Fibroblast of lung (primary cell): ENCODE results near the gene AP1S3. TPM values are rescaled to one million over a fixed set of nuclear protein-coding genes. Genes with fewer than 3 reads are reported as not detected.

Source experiments
- DNase-seq, 2 donors: peaks; one replicate each; pipeline versions ENCODE4 v3.0.0 to v3.0.0-alpha.2; 2010; ENCODE audit warnings: low read depth in 2 of 2
- H2AFZ ChIP-seq: 2 replicates; pipeline ENCODE4 v1.5.1; 2012; ENCODE audit warnings: low read length, control low read depth, inconsistent platforms
- H3K27ac ChIP-seq: 2 replicates; pipeline ENCODE4 v1.5.1; 2011; ENCODE audit warnings: low read length, control low read depth; ENCODE audit not compliant: insufficient read depth
- H3K27me3 ChIP-seq: 2 replicates; pipeline ENCODE4 v1.5.1; 2011; ENCODE audit warnings: mild to moderate bottlenecking, low read length; ENCODE audit not compliant: control insufficient read depth, insufficient read depth
- H3K36me3 ChIP-seq: 2 replicates; pipeline ENCODE4 v1.5.1; 2011; ENCODE audit warnings: low read length; ENCODE audit not compliant: control insufficient read depth, insufficient read depth
- H3K4me1 ChIP-seq: 2 replicates; pipeline ENCODE4 v1.5.1; 2011; ENCODE audit warnings: low read length; ENCODE audit not compliant: control insufficient read depth, insufficient read depth; ENCODE audit errors: extremely low read depth
- H3K4me2 ChIP-seq: 2 replicates; pipeline ENCODE4 v1.5.1; 2011; ENCODE audit warnings: low read length, control low read depth; ENCODE audit not compliant: insufficient read depth; ENCODE audit errors: extremely low read depth
- H3K4me3 ChIP-seq, 4 experiments: fragments of 200-600 bp in 1 of 4; sonication (generic) in 1 of 4; replicated peaks in 1 of 4; 2 replicates each; pipeline ENCODE4 v1.5.1; 2011 to 2016; ENCODE audit warnings: low read length in 4 of 4, low read depth in 3 of 4, mild to moderate bottlenecking in 3 of 4, control low read depth in 2 of 4, inconsistent platforms in 1 of 4, mixed read lengths in 1 of 4; ENCODE audit not compliant: insufficient read depth in 1 of 4; ENCODE audit errors: control extremely low read depth in 1 of 4
- H3K79me2 ChIP-seq: 2 replicates; pipeline ENCODE4 v1.5.1; 2012; ENCODE audit warnings: mild to moderate bottlenecking, low read length, inconsistent platforms; ENCODE audit not compliant: control insufficient read depth, insufficient read depth
- H3K9ac ChIP-seq: 2 replicates; pipeline ENCODE4 v1.5.1; 2011; ENCODE audit warnings: mild to moderate bottlenecking, low read length, control low read depth; ENCODE audit not compliant: insufficient read depth
- H3K9me3 ChIP-seq: 2 replicates; pipeline ENCODE4 v1.5.1; 2012; ENCODE audit warnings: low read depth, low read length; ENCODE audit not compliant: control insufficient read depth, insufficient read depth
- H4K20me1 ChIP-seq: 2 replicates; pipeline ENCODE4 v1.5.1; 2011; ENCODE audit warnings: low read length; ENCODE audit not compliant: control insufficient read depth, insufficient read depth; ENCODE audit errors: extremely low read depth
- EZH2 ChIP-seq: IDR thresholded peaks from 2 replicates; pipeline ENCODE4 v1.5.1; 2012; ENCODE audit warnings: low read length, control low read depth, mild to moderate bottlenecking; ENCODE audit errors: missing control alignments
- polyA plus RNA-seq, 2 donors: library from polyadenylated mRNA; depleted of rRNA in 1 of 2; stranded (reverse) in 1 of 2; unstranded in 1 of 2; fragments of >200 nt; gene quantifications; 2 replicates each; pipeline ENCODE4 v1.2.1, GENCODE V29; 2011 to 2012; ENCODE audit warnings: missing spikeins in 1 of 2
- total RNA-seq: library from RNA; depleted of rRNA; stranded (reverse); fragments of >200 nt; gene quantifications from 2 replicates; pipeline ENCODE4 v1.2.1, GENCODE V29; 2014
- TF ChIP-seq, protein P1 (sequence below), 2 donors: IDR thresholded peaks in 1 of 2; conservative IDR thresholded peaks in 1 of 2; 1 replicate in 1 of 2; 2 replicates in 1 of 2; pipeline ENCODE4 v1.5.1; 2011 to 2012; ENCODE audit warnings: low read length in 2 of 2, control low read depth in 1 of 2, inconsistent platforms in 1 of 2, low read depth in 1 of 2, mild to moderate bottlenecking in 1 of 2

The AP1S3 gene
- total and polyA plus RNA-seq, 2 donors (not counting 1 experiment from before 2014, with no cell fraction given): 2.9 to 3.3 TPM

DNA sequence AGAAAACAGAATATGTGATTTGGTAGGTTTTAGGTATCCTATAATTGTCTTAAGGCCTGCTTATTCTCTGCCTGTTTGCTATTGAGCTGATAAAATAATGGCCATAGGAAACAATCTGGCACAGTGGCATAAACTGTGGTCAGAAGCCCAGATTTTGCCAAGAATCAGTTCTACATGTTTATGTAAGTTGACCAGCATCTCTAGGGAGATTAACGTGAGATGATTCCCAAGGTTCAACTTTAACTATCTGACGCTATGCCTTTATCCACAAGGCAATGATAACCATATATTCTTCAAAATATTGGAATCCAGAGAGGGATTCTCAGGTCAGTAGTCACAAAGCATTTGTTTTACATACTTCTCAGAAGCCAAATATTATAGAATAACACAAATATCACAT, 25.6 kb downstream of the AP1S3 start:
- Histone ChIP-seq H3K9me3 (no peaks in the 10 kb centered on the region), H3K9ac (no peak overlapping the region), H3K4me2 (no peak overlapping the region), H2AFZ (no peak overlapping the region), H3K4me1 (no peaks in the 10 kb centered on the region), H3K79me2 (no peaks in the 10 kb centered on the region), H3K36me3 (no peaks in the 10 kb centered on the region), H3K4me3 (no peak overlapping the region), H3K27ac (no peak overlapping the region), H3K27me3 (no peaks in the 10 kb centered on the region), H4K20me1 (no peaks in the 10 kb centered on the region)
- no peak for TF ChIP-seq EZH2
- TF ChIP-seq, protein P1, sequence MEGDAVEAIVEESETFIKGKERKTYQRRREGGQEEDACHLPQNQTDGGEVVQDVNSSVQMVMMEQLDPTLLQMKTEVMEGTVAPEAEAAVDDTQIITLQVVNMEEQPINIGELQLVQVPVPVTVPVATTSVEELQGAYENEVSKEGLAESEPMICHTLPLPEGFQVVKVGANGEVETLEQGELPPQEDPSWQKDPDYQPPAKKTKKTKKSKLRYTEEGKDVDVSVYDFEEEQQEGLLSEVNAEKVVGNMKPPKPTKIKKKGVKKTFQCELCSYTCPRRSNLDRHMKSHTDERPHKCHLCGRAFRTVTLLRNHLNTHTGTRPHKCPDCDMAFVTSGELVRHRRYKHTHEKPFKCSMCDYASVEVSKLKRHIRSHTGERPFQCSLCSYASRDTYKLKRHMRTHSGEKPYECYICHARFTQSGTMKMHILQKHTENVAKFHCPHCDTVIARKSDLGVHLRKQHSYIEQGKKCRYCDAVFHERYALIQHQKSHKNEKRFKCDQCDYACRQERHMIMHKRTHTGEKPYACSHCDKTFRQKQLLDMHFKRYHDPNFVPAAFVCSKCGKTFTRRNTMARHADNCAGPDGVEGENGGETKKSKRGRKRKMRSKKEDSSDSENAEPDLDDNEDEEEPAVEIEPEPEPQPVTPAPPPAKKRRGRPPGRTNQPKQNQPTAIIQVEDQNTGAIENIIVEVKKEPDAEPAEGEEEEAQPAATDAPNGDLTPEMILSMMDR (conservative IDR thresholded peaks at IDR 0.05 in 1 of 2, IDR thresholded peaks at IDR 0.05 in 1 of 2; ENCODE audit: low read depth in 1 of 2, low read length in 2 of 2): no peak
- peak; percentile 60 to 68 for DNase-seq

DNA sequence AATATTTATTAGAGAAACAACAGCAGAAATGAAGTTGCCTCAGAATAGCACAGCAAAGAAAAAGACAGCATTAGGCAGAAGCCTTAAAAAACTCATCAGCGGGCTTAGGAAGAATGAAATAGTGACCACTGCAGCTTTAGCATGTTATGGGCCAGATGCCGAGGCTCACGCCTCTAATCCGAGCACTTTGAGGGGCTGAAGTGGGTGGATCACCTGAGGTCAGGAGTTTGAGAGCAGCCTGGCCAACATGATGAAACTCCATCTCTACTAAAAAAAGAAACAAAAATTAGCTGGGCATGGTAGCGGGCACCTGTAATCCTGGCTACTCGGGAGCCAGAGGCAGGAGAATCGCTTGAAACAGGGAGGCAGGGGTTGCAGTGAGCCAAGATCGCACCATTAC, 32.4 kb downstream of the AP1S3 start:
- H3K4me1 ChIP-seq: no peaks in the 10 kb centered on the region
- TF ChIP-seq, protein P1 (conservative IDR thresholded peaks at IDR 0.05 in 1 of 2, IDR thresholded peaks at IDR 0.05 in 1 of 2; ENCODE audit: low read depth in 1 of 2, low read length in 2 of 2): no peak
- TF ChIP-seq EZH2: no peak
- no peak for DNase-seq
- H2AFZ ChIP-seq: no peak overlapping the region
- no peaks in the 10 kb centered on the region for H3K79me2 ChIP-seq
- no peak overlapping the region for H3K4me3 ChIP-seq
- no peaks in the 10 kb centered on the region for H3K36me3 ChIP-seq
- no peak overlapping the region for H3K27ac ChIP-seq
- no peaks in the 10 kb centered on the region for H4K20me1 ChIP-seq
- H3K9me3 ChIP-seq: no peaks in the 10 kb centered on the region
- no peak overlapping the region for H3K9ac ChIP-seq
- H3K27me3 ChIP-seq: no peaks in the 10 kb centered on the region
- H3K4me2 ChIP-seq: no peak overlapping the region

DNA sequence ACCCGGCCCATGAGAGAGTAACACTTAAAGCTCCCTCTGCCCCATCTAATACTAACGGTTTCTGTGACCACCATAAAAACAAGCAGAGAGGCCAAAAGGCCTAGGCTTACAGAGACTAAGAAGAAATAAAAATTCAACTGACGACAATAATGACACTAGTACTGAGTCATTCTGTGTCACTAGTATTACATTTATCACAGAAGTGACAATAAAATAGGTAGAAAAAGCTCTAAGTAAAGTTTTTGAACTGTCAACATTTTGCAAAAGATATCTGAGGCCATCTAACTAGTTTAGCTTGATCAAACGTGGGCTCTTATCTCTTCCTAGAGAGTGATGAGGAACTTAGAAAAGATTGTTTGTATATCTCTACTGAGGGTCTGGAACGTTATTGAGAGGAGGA, 35.6 kb downstream of the AP1S3 start:
- H3K4me2 ChIP-seq: no peak overlapping the region
- H3K4me3 ChIP-seq: no peak overlapping the region
- no peak overlapping the region for H2AFZ ChIP-seq
- H3K9ac ChIP-seq: no peak overlapping the region
- peaks cover 5% of the 10 kb centered on the region for H3K4me1 ChIP-seq
- no peak for DNase-seq
- no peaks in the 10 kb centered on the region for H3K9me3 ChIP-seq
- TF ChIP-seq, protein P1 (conservative IDR thresholded peaks at IDR 0.05 in 1 of 2, IDR thresholded peaks at IDR 0.05 in 1 of 2; ENCODE audit: low read depth in 1 of 2, low read length in 2 of 2): no peak
- no peak for TF ChIP-seq EZH2
- H3K27ac ChIP-seq: no peak overlapping the region
- H4K20me1 ChIP-seq: no peaks in the 10 kb centered on the region
- H3K36me3 ChIP-seq: no peaks in the 10 kb centered on the region
- no peaks in the 10 kb centered on the region for H3K79me2 ChIP-seq
- no peaks in the 10 kb centered on the region for H3K27me3 ChIP-seq
